K562 (cell line): ENCODE measurements around the gene MED16. TPM values are rescaled to one million over a fixed set of nuclear protein-coding genes. Genes with fewer than 3 reads are reported as not detected.
A peak's percentile ranks its signal among the peaks of the same experiment; 100 is the strongest.

Experiments
- DNMT1 ChIP-seq: fragments of 450-650 bp; IDR thresholded peaks from 2 replicates; pipeline ENCODE4 v1.6.1; 2016; ENCODE audit warnings: antibody characterized with exemption, mild to moderate bottlenecking
- KAT7 ChIP-seq: sonication (generic); formaldehyde crosslinking; IDR thresholded peaks from 2 replicates; pipeline ENCODE4 v1.8.0; 2022; ENCODE audit warnings: missing genetic modification reagents, mild to moderate bottlenecking, borderline replicate concordance
- NFIC ChIP-seq: fragments of 450-650 bp; IDR thresholded peaks from 2 replicates; pipeline ENCODE4 v1.6.1; 2017; ENCODE audit warnings: mild to moderate bottlenecking, inconsistent platforms
- PPARD ChIP-seq: fragments of 250-450 bp; sonication (Bioruptor Pico); IDR thresholded peaks from 2 replicates; pipeline ENCODE4 v1.8.0; 2022; ENCODE audit warnings: inconsistent platforms, mild to moderate bottlenecking, moderate library complexity
- SMARCB1 ChIP-seq: IDR thresholded peaks from 2 replicates; pipeline ENCODE4 v1.6.1; 2011; ENCODE audit warnings: improper control_type of control experiment, low read depth; ENCODE audit not compliant: insufficient read length
- ZBED1 ChIP-seq: IDR thresholded peaks from 2 replicates; pipeline ENCODE4 v1.6.1; 2014
- ZBTB8A ChIP-seq: fragments of 450-650 bp; IDR thresholded peaks from 2 replicates; pipeline ENCODE4 v1.6.1; 2018; ENCODE audit warnings: mild to moderate bottlenecking, moderate library complexity; ENCODE audit not compliant: partially characterized antibody
- ZNF347 ChIP-seq: fragments of 450-650 bp; formaldehyde crosslinking; IDR thresholded peaks from 2 replicates; pipeline ENCODE4 v1.4.0; 2020; ENCODE audit warnings: low read depth, mild to moderate bottlenecking, moderate library complexity
- ZNF764 ChIP-seq: fragments of 250-450 bp; sonication (Bioruptor Pico); IDR thresholded peaks from 2 replicates; pipeline ENCODE4 v1.4.0; 2020; ENCODE audit warnings: low read depth, mild to moderate bottlenecking, moderate library complexity
- polyA plus RNA-seq, 8 experiments: library from polyadenylated mRNA; depleted of rRNA in 4 of 8; stranded (reverse) in 5 of 8; unstranded in 3 of 8; fragments of >200 nt; fragmentation: Nextera tagmentation in 2 of 8; fragmentation: Illumina TruSeq in 1 of 8; extraction: Ambion mirVana in 2 of 8; extraction: Trizol in 1 of 8; gene quantifications; 2 replicates each; pipeline versions ENCODE4 v1.2.1 to v1.2.3, GENCODE V29; 2011 to 2014; ENCODE audit warnings: inconsistent platforms in 1 of 8, missing spikeins in 1 of 8
- total RNA-seq, 7 experiments: library from RNA; depleted of rRNA in 6 of 7; stranded (reverse); fragments of >200 nt in 6 of 7; fragmentation: Illumina TruSeq in 2 of 7; extraction: Trizol in 2 of 7; gene quantifications; 2 replicates each; pipeline versions ENCODE4 v1.2.1 to v1.2.3, GENCODE V29; 2011 to 2021; ENCODE audit warnings: low replicate concordance in 1 of 7
- TF ChIP-seq, protein P1 (sequence below): fragments of 250-450 bp; sonication (Bioruptor Pico); IDR thresholded peaks from 2 replicates; pipeline ENCODE4 v1.8.0; 2021; ENCODE audit warnings: mild to moderate bottlenecking, moderate library complexity
- TF ChIP-seq, protein P2 (sequence below): sonication (generic); formaldehyde crosslinking; IDR thresholded peaks from 2 replicates; pipeline ENCODE4 v1.8.0; 2023; ENCODE audit warnings: mild to moderate bottlenecking, missing genetic modification reagents
- TF ChIP-seq, protein P3 (sequence below), 2 experiments: fragments of 450-650 bp; formaldehyde crosslinking in 1 of 2; IDR thresholded peaks; 2 replicates each; pipeline versions ENCODE4 v1.4.0 to v1.6.1; 2014 to 2020; ENCODE audit warnings: mild to moderate bottlenecking in 2 of 2, borderline replicate concordance in 1 of 2, low read depth in 1 of 2
- TF ChIP-seq, protein P4 (sequence below): fragments of 250-450 bp; sonication (Bioruptor Pico); IDR thresholded peaks from 2 replicates; pipeline ENCODE4 v1.5.0; 2021

MED16 gene
- total and polyA plus RNA-seq, 9 of the 15 experiments (the other 6 are each of a cell fraction or from before 2014, with no cell fraction given): 0.89 to 59.9 (median 8.6) TPM

- TF ChIP-seq ZNF764 (CRISPR knock-in tag): no peak
- no peak for TF ChIP-seq ZNF347 (CRISPR knock-in tag)
- TF ChIP-seq ZBTB8A: no peak
- TF ChIP-seq, protein P1, sequence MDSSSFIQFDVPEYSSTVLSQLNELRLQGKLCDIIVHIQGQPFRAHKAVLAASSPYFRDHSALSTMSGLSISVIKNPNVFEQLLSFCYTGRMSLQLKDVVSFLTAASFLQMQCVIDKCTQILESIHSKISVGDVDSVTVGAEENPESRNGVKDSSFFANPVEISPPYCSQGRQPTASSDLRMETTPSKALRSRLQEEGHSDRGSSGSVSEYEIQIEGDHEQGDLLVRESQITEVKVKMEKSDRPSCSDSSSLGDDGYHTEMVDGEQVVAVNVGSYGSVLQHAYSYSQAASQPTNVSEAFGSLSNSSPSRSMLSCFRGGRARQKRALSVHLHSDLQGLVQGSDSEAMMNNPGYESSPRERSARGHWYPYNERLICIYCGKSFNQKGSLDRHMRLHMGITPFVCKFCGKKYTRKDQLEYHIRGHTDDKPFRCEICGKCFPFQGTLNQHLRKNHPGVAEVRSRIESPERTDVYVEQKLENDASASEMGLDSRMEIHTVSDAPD (CRISPR knock-in tag): no peak
- TF ChIP-seq, protein P2, sequence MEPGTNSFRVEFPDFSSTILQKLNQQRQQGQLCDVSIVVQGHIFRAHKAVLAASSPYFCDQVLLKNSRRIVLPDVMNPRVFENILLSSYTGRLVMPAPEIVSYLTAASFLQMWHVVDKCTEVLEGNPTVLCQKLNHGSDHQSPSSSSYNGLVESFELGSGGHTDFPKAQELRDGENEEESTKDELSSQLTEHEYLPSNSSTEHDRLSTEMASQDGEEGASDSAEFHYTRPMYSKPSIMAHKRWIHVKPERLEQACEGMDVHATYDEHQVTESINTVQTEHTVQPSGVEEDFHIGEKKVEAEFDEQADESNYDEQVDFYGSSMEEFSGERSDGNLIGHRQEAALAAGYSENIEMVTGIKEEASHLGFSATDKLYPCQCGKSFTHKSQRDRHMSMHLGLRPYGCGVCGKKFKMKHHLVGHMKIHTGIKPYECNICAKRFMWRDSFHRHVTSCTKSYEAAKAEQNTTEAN (CRISPR knock-in tag): no peak
- TF ChIP-seq, protein P3, sequence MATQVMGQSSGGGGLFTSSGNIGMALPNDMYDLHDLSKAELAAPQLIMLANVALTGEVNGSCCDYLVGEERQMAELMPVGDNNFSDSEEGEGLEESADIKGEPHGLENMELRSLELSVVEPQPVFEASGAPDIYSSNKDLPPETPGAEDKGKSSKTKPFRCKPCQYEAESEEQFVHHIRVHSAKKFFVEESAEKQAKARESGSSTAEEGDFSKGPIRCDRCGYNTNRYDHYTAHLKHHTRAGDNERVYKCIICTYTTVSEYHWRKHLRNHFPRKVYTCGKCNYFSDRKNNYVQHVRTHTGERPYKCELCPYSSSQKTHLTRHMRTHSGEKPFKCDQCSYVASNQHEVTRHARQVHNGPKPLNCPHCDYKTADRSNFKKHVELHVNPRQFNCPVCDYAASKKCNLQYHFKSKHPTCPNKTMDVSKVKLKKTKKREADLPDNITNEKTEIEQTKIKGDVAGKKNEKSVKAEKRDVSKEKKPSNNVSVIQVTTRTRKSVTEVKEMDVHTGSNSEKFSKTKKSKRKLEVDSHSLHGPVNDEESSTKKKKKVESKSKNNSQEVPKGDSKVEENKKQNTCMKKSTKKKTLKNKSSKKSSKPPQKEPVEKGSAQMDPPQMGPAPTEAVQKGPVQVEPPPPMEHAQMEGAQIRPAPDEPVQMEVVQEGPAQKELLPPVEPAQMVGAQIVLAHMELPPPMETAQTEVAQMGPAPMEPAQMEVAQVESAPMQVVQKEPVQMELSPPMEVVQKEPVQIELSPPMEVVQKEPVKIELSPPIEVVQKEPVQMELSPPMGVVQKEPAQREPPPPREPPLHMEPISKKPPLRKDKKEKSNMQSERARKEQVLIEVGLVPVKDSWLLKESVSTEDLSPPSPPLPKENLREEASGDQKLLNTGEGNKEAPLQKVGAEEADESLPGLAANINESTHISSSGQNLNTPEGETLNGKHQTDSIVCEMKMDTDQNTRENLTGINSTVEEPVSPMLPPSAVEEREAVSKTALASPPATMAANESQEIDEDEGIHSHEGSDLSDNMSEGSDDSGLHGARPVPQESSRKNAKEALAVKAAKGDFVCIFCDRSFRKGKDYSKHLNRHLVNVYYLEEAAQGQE (IDR thresholded peaks at IDR 0.05; ENCODE audit: borderline replicate concordance): peak; percentile 69
- TF ChIP-seq, protein P3 (CRISPR knock-in tag; IDR thresholded peaks at IDR 0.05; ENCODE audit: low read depth): no peak
- no peak for TF ChIP-seq DNMT1
- TF ChIP-seq, protein P4, sequence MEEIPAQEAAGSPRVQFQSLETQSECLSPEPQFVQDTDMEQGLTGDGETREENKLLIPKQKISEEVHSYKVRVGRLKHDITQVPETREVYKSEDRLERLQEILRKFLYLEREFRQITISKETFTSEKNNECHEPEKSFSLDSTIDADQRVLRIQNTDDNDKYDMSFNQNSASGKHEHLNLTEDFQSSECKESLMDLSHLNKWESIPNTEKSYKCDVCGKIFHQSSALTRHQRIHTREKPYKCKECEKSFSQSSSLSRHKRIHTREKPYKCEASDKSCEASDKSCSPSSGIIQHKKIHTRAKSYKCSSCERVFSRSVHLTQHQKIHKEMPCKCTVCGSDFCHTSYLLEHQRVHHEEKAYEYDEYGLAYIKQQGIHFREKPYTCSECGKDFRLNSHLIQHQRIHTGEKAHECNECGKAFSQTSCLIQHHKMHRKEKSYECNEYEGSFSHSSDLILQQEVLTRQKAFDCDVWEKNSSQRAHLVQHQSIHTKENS (CRISPR knock-in tag): no peak
- peak; percentile 58 for TF ChIP-seq NFIC
- TF ChIP-seq KAT7: 0 out of 2 replicates have a peak, but pooled peaks have one; percentile 69
- TF ChIP-seq SMARCB1: no peak
- no peak for TF ChIP-seq ZBED1
- TF ChIP-seq PPARD (CRISPR knock-in tag): no peak
These were observed 31.0 kb downstream of the MED16 start (continued) for GRCh38 chr19:861756-862580.
